ENCODE results near the gene MTFMT.
"Not testable (repeated sequence)": the region's sequence is repeated elsewhere in the genome, so short reads cannot be mapped to it uniquely, and the experiment has no call there.

MTFMT gene

GRCh38 chr15:65028921-65029735, at the start of gene MTFMT:
MTFMT (minus strand) TSS chr15:65029639; CDS start chr15:65029613, 26 bp downstream.
- peak; percentile 88 for DNase-seq

- no peak for DNase-seq
Measured at GRCh38 chr15:65077981-65078352, 48.5 kb upstream of the MTFMT start.

- DNase-seq = no peak
Measured at GRCh38 chr15:65077291-65077980, 48.0 kb upstream of the MTFMT start.

- no peak for DNase-seq
Measured at GRCh38 chr15:65076486-65077290, 47.2 kb upstream of the MTFMT start, which contains the start of gene KBTBD13. KBTBD13 (plus strand) TSS chr15:65076746; CDS start chr15:65076816, 70 bp downstream.

- not testable (repeated sequence) for DNase-seq
Measured at GRCh38 chr15:65075607-65076395, 46.4 kb upstream of the MTFMT start.

GRCh38 chr15:65074946-65075345, 45.5 kb upstream of the MTFMT start:
- DNase-seq = not testable (repeated sequence)

- no peak for DNase-seq
Measured at GRCh38 chr15:65072617-65073016, 43.2 kb upstream of the MTFMT start.

- DNase-seq = no peak
Measured at GRCh38 chr15:65072027-65072426, 42.6 kb upstream of the MTFMT start.

GRCh38 chr15:65071381-65071811, 42.0 kb upstream of the MTFMT start:
- DNase-seq = no peak

- DNase-seq = no peak
Measured at GRCh38 chr15:65069779-65070546, 40.5 kb upstream of the MTFMT start.

GRCh38 chr15:65069179-65069578, 39.7 kb upstream of the MTFMT start:
- no peak for DNase-seq

- DNase-seq = no peak
Measured at GRCh38 chr15:65068403-65068788, 39.0 kb upstream of the MTFMT start.

- no peak for DNase-seq
Measured at GRCh38 chr15:65067645-65068402, 38.4 kb upstream of the MTFMT start, which contains the start of gene RASL12. RASL12 (minus strand) TSS chr15:65067991; CDS start chr15:65067835, 156 bp downstream.

GRCh38 chr15:65067317-65067644, 37.8 kb upstream of the MTFMT start:
- DNase-seq = no peak

GRCh38 chr15:65066635-65067316, 37.3 kb upstream of the MTFMT start:
- no peak for DNase-seq

- no peak for DNase-seq
Measured at GRCh38 chr15:65066001-65066634, 36.7 kb upstream of the MTFMT start.

- no peak for DNase-seq
Measured at GRCh38 chr15:65062726-65063125, 33.3 kb upstream of the MTFMT start.

- no peak for DNase-seq
Measured at GRCh38 chr15:65062061-65062460, 32.6 kb upstream of the MTFMT start.

- DNase-seq = no peak
Measured at GRCh38 chr15:65060641-65061397, 31.4 kb upstream of the MTFMT start.
